UCSD-AML1 (cell line): ENCODE results near the gene PGGHG.
A peak's percentile ranks its signal among the peaks of the same experiment; 100 is the strongest.
"Not testable (repeated sequence)": the region's sequence is repeated elsewhere in the genome, so short reads cannot be mapped to it uniquely, and the experiment has no call there.

Experiments used
- DNase-seq: peaks from one replicate; lab custom pipeline; 2025; ENCODE audit not compliant: unreplicated experiment; lab: John Stamatoyannopoulos, UW

Gene PGGHG

GRCh38 chr11:329886-330253, 40.9 kb downstream of the PGGHG start:
- DNase-seq, result no peak

- no peak for DNase-seq
Measured at GRCh38 chr11:330307-330693, 41.4 kb downstream of the PGGHG start.

GRCh38 chr11:330694-331357, 41.9 kb downstream of the PGGHG start:
- no peak for DNase-seq

GRCh38 chr11:331358-332060, 42.6 kb downstream of the PGGHG start:
- DNase-seq, result no peak

GRCh38 chr11:332651-333480, 43.9 kb downstream of the PGGHG start:
- DNase-seq, result no peak

- not testable (repeated sequence) for DNase-seq
Measured at GRCh38 chr11:333616-334263, 44.8 kb downstream of the PGGHG start.

- no peak for DNase-seq
Measured at GRCh38 chr11:334264-334994, 45.5 kb downstream of the PGGHG start.

- peak; percentile 41 for DNase-seq
Measured at GRCh38 chr11:335779-336658, 47.1 kb downstream of the PGGHG start.

- no peak for DNase-seq
Measured at GRCh38 chr11:336659-337198, 47.8 kb downstream of the PGGHG start.

- DNase-seq, result no peak
Measured at GRCh38 chr11:337711-338110, 48.8 kb downstream of the PGGHG start.

- DNase-seq, result no peak
Measured at GRCh38 chr11:339963-340362, 51.0 kb downstream of the PGGHG start.

- no peak for DNase-seq
Measured at GRCh38 chr11:340539-341512, 51.9 kb downstream of the PGGHG start.

GRCh38 chr11:342328-342727, 53.4 kb downstream of the PGGHG start:
- DNase-seq, result no peak

GRCh38 chr11:344836-345578, 56.1 kb downstream of the PGGHG start:
- DNase-seq, result no peak
